Measurements from ENCODE around the gene EIF2B4.
A peak's percentile ranks its signal among the peaks of the same experiment; 100 is the strongest.
"Not testable (repeated sequence)": the region's sequence is repeated elsewhere in the genome, so short reads cannot be mapped to it uniquely, and the experiment has no call there.

EIF2B4 gene

GRCh38 chr2:27353386-27353761 lies 16.8 kb downstream of the EIF2B4 start:
- H3K4me3 ChIP-seq, H3K27ac ChIP-seq: not testable (repeated sequence)

- Histone ChIP-seq H3K27ac (no peak overlapping the region), H3K4me3 (no peak overlapping the region)
Measured at GRCh38 chr2:27351802-27352598, 18.1 kb downstream of the EIF2B4 start.

GRCh38 chr2:27350106-27350693 lies 19.9 kb downstream of the EIF2B4 start:
- Histone ChIP-seq H3K4me3 (no peak overlapping the region), H3K27ac (no peak overlapping the region)

- Histone ChIP-seq H3K4me3 (no peak overlapping the region), H3K27ac (no peak overlapping the region)
Measured at GRCh38 chr2:27347641-27348040, 22.5 kb downstream of the EIF2B4 start.

- H3K27ac ChIP-seq: no peak overlapping the region
- H3K4me3 ChIP-seq: no peak overlapping the region
Measured at GRCh38 chr2:27336173-27336572, 34.0 kb downstream of the EIF2B4 start.

- H3K4me3 ChIP-seq: no peak overlapping the region
- H3K27ac ChIP-seq: no peak overlapping the region
Measured at GRCh38 chr2:27335311-27335710, 34.8 kb downstream of the EIF2B4 start.

GRCh38 chr2:27324720-27325119 lies 45.4 kb downstream of the EIF2B4 start:
- Histone ChIP-seq H3K4me3 (no peak overlapping the region), H3K27ac (no peak overlapping the region)

GRCh38 chr2:27323596-27324285 lies 46.4 kb downstream of the EIF2B4 start:
- peak overlapping the region in 20 of 21 experiments; percentile 71 to 98 (median 94) for H3K27ac ChIP-seq
- peak overlapping the region; percentile 56 to 85 (median 69) for H3K4me3 ChIP-seq

- Histone ChIP-seq H3K27ac (peak within 1 kb of the TSS; percentile 71 to 98 (median 94)), H3K4me3 (peak within 1 kb of the TSS; percentile 56 to 85 (median 69))
Measured at GRCh38 chr2:27322766-27323595, 47.2 kb downstream of the EIF2B4 start, which contains the start of gene MPV17. MPV17 (minus strand) TSS chr2:27323097; CDS start chr2:27322517, 580 bp downstream.

GRCh38 chr2:27322301-27322765 lies 47.8 kb downstream of the EIF2B4 start:
- Histone ChIP-seq H3K4me3 (peak overlapping the region; percentile 56 to 85 (median 69)), H3K27ac (peak overlapping the region; percentile 59 to 98 (median 94))

- Histone ChIP-seq H3K27ac (peak overlapping the region in 2 of 21 experiments; percentile 21 to 60), H3K4me3 (no peak overlapping the region)
Measured at GRCh38 chr2:27320958-27321543, 49.1 kb downstream of the EIF2B4 start.

- not testable (repeated sequence) for H3K4me3 ChIP-seq, H3K27ac ChIP-seq
Measured at GRCh38 chr2:27319839-27320238, 50.3 kb downstream of the EIF2B4 start.

GRCh38 chr2:27316655-27317412 lies 53.3 kb downstream of the EIF2B4 start:
- no peak overlapping the region for H3K4me3 ChIP-seq
- H3K27ac ChIP-seq: no peak overlapping the region

- Histone ChIP-seq H3K4me3 (no peak overlapping the region), H3K27ac (no peak overlapping the region)
Measured at GRCh38 chr2:27315122-27315521, 55.0 kb downstream of the EIF2B4 start.

- no peak overlapping the region for H3K27ac ChIP-seq
- no peak overlapping the region for H3K4me3 ChIP-seq
Measured at GRCh38 chr2:27314709-27315108, 55.4 kb downstream of the EIF2B4 start.
